ENCODE results near the gene NMT2. TPM values are rescaled to one million over a fixed set of nuclear protein-coding genes. Genes with fewer than 3 reads are reported as not detected.
"Not testable (repeated sequence)": the region's sequence is repeated elsewhere in the genome, so short reads cannot be mapped to it uniquely, and the experiment has no call there.

NMT2 gene
- 11.7 and 17.9 TPM in 2 replicates for total RNA-seq (2014; rRNA removed; shearing (Covaris generic))

DNA sequence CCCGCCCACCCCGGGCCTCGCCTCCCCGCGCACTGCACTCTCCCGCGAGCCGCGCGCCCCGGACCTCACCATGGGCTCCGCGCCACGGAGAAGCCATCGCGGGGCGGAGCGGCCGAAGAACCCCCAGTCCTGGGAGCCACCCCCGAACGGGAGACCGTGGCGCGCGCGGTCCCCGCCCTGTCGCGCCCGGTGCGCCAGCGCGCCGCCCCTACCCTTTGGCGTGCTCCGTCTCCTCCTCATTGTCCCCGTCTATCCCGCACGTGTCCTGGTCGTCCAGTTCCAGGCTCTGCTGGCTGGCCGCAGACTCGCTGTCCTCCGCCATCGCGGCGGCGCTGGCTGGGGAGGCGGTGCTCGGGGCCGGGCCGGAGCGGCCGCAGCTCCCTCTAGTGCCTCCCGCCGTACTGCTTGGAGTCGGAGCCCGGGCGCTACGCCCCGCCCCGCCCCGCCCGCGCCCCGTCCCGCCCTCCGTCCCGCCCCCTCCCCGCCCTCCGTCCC lies at the start of gene NMT2:
TSS of gene NMT2 (minus strand) at position 403 of the 495 bp plus-strand sequence. CDS start at position 322, 81 bp downstream.
- in situ Hi-C loops (cut with HindIII; ENCODE audit: low sequenced_read_pairs): no loop called here

DNA sequence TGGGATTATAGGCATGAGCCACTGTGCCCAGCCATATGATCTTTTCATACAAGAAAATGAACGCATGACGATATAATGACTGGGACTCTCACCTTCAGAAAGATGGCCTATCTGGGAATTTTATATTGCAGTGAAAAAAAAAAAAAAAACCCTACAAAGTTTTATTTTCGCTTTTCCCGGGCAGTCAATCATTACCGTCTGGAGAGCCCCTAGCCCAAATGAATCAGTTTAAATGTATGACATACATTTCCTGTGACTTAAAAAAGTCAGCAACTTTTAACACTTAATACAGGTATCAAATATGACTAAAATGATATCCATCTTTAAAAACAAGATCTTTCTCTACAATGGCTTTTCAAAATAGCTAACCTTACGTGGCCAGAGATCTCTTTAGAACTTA lies 48.2 kb upstream of the NMT2 start:
- in situ Hi-C loops (cut with HindIII; ENCODE audit: low sequenced_read_pairs): no loop called here
- DNase-seq (ENCODE audit: low spot score): no peak

More for the DNA sequence above, at the start of gene NMT2:
- DNase-seq (ENCODE audit: low spot score): no peak

DNA sequence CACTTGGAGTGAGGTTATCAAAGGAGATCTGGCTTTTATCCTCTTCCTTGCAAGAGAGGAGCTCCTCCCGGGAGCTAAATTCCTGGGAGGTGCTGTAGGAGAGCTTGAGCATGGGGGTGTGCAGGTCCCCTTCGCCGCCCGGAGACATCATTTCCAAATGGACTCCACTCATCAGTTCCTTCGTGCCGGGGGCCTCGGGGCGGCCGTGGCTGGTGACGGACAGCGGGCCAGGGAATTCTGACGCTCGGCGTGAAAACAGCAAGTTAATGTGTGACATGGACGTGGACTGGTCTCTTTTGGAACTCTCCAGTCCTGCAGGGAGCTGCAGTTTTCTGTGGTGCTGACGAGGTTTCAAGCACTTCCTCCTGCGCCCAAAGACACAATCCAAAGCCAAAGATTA lies 45.7 kb upstream of the NMT2 start:
- in situ Hi-C loops (cut with HindIII; ENCODE audit: low sequenced_read_pairs): no loop called here
- no peak for DNase-seq (ENCODE audit: low spot score)

DNA sequence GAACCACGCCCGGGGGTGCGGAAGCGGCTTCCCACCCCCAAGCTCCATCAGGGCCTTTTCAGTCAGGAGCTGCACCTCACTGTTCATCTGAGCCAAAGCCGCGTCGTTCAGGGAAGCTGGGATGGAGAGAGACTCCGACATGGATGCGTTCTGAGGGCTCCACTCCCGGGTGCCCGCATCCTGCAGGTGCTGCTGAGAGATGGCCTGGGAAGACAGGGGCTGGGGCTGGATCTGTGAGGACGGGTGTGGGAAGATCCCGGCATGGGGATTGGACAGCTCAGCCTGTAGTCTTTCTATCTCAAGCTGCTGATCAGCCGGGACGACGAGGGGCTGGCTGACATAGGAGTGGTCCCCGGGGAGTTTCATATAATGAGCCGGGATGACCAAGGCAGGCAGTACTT lies 45.0 kb upstream of the NMT2 start:
- DNase-seq (ENCODE audit: low spot score): no peak
- in situ Hi-C loops (cut with HindIII; ENCODE audit: low sequenced_read_pairs): no loop called here

DNA sequence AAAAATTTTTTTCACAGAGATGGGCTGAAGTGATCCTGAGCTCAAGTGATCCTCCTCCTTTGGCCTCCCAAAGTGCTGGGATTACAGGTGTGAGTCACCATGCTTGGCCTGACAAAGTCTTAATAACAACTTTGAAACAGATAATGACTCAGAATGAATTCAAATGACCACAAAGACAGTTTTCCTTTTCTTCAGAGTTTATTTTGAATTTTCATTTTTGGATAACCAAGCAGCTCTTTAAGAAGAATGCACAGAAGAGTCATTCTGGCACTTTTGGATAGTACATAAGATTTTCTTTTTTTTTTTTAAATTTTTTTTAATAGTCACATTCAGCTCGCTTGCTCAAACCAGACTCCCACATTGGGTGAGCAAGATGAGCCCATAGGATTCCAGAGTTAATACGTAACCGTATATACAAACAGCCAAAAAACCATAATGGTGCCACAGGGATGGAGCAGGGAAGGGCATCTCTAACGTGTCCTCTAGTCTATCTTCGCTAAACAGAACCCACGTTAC lies 43.0 kb upstream of the NMT2 start:
- DNase-seq (ENCODE audit: low spot score): no peak
- in situ Hi-C loops (cut with HindIII; ENCODE audit: low sequenced_read_pairs): no loop called here

DNA sequence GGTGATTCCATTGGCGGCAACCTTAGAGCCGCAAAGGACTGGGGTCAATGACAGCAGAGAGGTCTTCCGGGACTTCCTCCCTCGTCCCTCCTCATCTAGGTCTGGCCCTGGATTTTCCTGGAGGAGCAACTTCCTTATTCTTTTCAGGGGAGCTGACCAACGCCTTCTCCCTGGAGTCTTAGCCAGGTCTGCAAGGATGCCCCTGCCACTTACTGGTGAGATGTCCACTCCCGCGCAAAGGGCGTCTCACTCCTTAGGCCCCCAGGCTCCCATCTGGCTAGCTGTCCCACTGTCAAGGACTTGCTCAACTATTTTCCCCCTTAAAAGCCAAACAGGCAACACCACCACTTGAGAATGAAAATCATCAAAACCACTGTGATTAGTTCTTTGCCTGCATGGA lies 42.0 kb upstream of the NMT2 start:
- no peak for DNase-seq (ENCODE audit: low spot score)
- in situ Hi-C loops (cut with HindIII; ENCODE audit: low sequenced_read_pairs): no loop called here

DNA sequence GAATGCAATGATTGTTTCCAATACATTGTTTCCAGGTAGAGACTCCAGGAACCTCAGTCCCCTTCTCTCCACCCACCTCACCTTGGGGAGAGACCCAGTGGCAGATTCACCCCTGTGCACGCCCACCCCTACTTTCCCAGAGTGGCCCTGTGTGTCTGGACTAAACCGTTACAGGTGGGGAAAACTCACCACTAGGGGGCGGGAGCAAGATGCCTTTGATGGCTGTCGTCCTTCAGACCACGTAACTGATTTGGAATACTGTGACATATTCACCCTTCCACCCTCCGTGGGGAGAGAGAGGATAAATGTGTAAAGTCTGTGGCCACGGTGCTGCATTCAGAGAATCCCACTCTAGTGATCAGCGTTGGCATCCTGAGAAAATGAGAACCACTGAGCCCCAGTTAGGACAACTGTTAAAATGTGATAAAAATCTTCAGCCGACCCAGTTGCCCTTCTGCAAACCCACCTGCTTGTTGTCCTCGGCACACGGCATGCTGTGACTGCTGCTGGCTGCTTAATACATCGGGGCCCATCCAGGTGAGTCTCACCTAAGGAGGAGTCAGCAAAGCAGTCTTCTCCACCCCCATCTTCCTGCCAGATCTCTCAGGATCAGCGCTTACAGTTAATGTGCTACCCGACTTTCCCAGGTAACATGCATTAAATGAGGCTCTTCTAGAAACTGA lies 41.5 kb upstream of the NMT2 start:
- in situ Hi-C loops (cut with HindIII; ENCODE audit: low sequenced_read_pairs): no loop called here
- DNase-seq (ENCODE audit: low spot score): peak; percentile 90

DNA sequence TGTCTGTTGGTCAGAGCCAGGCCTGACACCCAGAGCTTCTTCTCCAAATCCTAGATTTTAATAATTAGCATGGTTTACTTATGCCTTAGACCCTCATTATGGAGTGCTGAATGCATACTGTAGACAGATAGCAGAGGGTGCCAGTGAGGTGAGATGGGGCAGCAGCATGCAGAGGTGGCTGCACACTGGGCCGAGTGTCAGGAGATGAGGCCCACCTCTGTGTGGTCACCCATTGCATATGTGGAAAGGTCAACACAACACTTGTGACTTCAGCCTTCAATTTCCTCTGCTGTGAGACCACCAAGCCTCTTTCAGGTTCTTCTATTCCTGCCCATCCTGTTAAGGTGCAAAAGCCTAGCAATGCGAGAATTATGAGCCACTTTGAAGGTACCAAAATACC lies 39.7 kb upstream of the NMT2 start:
- in situ Hi-C loops (cut with HindIII; ENCODE audit: low sequenced_read_pairs): no loop called here
- no peak for DNase-seq (ENCODE audit: low spot score)

DNA sequence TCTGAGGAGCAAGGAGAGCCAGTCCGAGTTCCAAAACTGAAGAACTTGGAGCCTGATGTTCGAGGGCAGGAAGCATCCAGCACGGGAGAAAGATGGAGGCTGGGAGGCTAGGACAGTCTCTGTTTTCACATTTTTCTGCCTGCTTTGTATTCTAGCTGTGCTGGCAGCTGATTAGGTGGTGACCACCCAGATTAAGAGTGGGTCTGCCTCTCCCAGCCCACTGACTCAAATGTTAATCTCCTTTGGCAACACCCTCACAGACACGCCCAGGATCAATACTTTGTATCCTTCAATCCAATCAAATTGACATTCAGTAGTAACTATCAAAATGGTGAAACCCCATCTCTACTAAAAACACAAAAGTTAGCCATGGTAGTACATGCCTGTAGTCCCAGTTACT lies 38.9 kb upstream of the NMT2 start:
- DNase-seq (ENCODE audit: low spot score); in situ Hi-C loops (cut with HindIII; ENCODE audit: low sequenced_read_pairs): not testable (repeated sequence)

DNA sequence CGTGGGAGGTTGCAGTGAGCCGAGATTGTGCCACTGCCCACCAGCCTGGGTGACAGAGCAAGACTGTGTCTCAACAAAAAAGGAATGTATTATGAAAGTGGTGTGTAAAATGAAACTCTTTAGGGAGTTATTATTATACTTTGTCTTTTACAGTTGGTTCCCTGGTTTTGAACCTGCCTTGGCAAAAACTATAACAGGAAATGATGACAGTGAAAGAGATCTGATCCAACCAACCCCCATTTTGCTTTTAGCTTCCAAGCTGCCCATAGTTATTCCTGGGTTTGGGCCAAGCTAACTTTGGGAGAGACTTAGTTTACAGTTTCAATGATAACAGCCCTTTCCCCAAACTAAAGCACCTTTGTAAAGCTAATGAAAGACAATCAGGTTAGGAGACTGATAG lies 34.1 kb upstream of the NMT2 start:
- in situ Hi-C loops (cut with HindIII; ENCODE audit: low sequenced_read_pairs): no loop called here
- DNase-seq (ENCODE audit: low spot score): no peak

DNA sequence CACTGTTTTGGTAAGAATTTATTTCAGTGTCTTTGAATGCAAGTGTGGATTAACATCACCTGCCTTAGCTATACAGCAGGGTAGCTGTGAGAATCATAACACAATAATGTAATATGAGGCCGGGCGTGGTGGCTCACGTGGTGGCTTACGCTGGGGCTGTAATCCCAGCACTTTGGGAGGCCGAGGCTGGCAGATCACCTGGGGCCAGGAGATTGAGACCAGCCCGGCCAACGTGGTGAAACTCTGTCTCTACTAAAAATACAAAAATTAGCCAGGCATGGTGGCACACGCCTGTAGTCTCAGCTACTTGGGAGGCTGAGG lies 33.8 kb upstream of the NMT2 start:
- DNase-seq (ENCODE audit: low spot score); in situ Hi-C loops (cut with HindIII; ENCODE audit: low sequenced_read_pairs): not testable (repeated sequence)

DNA sequence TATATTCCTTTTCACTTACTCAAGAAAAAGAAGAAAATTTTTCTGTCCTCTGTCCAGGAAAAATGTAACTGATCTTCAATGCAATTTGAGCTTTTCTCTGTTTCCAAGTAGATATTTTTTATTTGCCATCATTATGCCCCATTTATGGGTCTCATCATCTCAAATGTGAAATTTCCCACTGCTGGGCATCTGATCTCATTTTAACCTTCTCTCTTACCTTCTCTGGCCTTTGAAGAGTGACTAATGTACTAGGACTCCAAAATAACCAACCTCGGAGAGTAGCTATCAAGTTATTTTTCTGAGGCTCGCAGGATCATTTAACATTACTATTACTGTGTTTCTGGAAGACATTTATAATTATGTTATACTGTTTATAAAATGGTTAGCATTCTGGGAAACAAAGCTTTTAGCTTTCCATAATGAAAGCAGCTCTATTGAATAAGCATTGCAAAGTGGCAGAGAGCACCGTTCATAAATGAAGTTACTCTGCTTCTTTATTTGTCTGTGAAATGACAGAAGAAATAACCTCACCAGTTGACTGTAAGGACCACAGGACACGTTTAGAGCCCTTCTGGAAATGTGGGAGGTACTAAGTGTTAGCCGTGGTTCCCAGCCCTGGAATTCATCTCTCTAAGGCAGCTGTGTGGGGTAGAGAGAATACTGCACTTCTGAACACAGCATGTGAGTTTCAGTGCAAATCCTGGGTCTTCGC lies 33.3 kb upstream of the NMT2 start:
- in situ Hi-C loops (cut with HindIII; ENCODE audit: low sequenced_read_pairs): no loop called here
- DNase-seq (ENCODE audit: low spot score): no peak

DNA sequence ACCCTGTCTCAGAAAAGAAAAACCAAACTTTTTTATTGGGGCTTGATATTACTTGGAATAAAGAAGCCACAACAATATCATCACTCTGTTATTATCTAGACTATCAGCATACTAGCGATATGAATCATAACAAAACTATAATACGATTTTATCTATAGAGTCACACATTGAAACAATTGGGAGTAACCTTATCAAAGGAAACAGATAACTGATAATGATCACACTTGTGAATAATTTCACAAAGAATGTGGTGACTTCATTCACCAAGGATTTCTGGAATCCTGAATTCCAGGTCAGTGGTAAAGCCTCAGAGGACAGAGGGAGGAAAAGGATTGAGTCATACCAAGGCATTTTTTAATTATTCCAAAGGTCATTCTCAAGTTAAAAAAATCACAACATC lies 32.1 kb upstream of the NMT2 start:
- no peak for DNase-seq (ENCODE audit: low spot score)
- in situ Hi-C loops (cut with HindIII; ENCODE audit: low sequenced_read_pairs): no loop called here

DNA sequence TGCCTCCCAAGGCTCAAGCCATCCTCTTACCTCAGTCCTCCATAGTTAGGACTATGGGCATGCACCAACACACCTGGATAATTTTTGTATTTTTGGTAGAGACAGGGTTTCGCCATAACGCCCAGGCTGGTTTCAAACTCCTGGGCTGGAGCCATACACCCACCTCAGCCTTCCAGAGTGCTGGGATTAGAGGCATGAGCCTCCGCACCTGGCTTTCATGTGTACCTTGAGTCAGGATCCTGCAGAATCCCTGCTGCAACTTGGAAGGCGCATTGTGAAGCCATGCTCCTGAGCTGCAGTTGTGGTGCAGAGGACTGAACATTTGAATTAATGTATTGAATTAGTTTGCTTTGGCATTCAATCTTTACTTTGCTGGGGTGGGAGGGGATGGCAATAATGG lies 29.4 kb upstream of the NMT2 start:
- DNase-seq (ENCODE audit: low spot score): no peak
- in situ Hi-C loops (cut with HindIII; ENCODE audit: low sequenced_read_pairs): no loop called here

DNA sequence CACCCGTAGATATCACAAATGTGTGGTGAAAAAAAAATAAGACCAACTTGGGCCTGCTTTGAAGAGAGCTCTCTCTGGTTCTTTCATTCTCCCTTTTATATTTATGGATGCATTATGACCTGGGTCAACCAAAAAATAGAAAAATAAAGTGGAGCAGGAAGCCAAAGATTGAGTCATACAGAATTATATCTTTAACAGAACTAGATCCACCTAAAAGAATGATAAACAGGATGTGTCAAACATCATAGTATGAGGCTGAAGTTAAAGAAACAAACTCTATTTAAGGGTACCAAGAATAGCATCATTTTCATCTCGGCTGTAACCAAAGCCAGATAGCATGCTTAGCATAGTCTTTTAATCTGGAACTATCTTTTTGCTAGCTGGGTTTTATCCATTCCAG lies 28.8 kb upstream of the NMT2 start:
- in situ Hi-C loops (cut with HindIII; ENCODE audit: low sequenced_read_pairs): no loop called here
- DNase-seq (ENCODE audit: low spot score): no peak

DNA sequence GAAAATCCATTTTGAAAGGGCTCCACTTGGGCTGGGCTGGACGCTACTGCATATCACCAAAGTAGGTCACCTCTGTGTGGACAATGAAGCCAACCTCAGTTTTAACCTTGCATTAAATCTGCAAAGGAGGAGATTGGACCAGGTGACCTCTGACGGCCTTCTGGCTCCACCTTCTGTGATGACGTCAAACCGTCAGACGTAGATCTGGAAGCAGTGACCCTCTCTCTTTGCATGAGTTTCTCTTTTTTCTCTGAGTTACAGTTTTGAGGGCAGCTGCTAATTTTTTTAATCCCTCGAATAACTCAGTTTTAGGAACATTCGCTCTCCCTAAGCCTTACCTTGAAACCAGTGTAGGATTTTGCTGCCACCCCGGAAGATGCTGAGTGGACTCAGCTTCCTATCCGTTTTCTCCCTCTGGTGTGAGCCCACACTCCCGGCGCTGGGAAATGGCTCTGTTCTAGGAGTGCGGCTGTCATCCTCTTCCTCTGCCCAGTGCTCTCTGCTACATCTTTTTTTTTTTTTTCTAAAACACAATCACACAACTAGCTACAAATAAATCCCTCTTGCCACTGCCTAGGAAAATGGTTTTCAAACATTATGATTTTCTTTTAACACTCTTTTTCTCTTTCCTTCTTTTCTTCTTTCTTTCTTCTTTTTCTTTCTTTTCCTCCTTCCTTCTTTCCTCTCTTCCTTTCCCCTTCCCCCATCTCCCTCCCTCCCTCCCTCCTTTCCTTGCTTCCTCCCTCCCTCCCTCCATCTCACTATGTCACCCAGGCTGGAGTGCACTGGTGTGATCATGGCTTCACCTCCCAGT lies 27.7 kb upstream of the NMT2 start:
- in situ Hi-C loops (cut with HindIII; ENCODE audit: low sequenced_read_pairs): no loop called here
- DNase-seq (ENCODE audit: low spot score): no peak

DNA sequence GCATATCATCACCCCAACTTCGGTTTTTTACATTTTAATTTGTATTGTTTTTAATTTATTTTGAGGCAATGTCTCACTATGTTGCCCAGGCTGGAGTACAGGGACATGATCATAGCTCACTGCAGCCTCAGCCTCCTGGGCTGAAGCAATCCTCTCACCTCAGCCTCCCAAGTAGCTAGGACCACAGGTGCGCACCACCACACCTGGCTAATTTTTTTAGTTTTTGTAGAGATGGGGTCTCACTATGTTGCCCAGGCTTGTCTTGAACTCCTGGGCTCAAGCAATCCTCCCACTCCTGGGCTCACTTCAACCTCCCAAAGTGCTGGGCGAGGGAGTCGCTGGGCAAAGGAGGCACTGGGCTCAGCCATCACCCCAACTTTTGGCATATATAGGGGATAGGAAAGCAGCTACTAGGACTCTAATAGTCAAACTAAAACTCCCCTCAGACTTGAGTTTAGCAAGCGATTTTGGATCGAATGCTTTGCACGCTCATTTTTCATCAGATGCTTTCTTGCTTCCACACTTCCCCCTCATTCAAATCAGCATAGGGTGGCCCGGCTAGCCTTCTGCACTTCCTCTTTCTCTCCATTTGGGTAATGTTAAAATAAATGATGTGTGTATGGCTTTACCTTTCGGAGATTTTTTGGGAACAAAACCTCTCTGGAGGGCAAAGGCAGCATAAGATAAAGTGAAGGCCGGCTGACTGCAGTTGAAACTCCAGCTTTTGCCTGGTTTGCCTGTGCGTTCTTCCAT lies 20.8 kb upstream of the NMT2 start:
- in situ Hi-C loops (cut with HindIII; ENCODE audit: low sequenced_read_pairs): no loop called here
- no peak for DNase-seq (ENCODE audit: low spot score)

DNA sequence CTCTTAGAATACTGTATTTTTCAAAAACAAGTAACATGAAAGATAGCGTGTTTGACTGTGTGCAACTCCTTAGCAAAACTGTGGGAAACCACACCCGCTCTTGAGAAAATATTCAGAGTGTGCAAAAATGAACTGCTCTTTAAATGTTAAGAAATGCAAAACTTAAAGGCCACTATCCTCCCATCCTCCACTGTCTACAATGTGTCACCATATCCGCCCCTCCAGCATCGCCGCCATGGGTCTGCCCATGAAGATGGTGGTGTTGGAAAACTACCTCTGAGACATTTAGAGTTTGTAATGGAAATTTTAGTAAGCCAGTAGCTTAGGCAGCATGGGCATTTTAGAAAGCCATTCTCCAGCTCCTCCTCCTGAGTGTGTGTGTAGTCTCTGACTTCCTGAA lies 20.1 kb upstream of the NMT2 start:
- in situ Hi-C loops (cut with HindIII; ENCODE audit: low sequenced_read_pairs): no loop called here
- DNase-seq (ENCODE audit: low spot score): no peak
